Measurements from ENCODE around the gene MYO9A.

MYO9A gene

GRCh38 chr15:71932689-71933088 lies 185.3 kb downstream of the MYO9A start:
- no peaks in the 10 kb centered on the region for H3K9me3 ChIP-seq (ENCODE audit: insufficient read depth, low read length, severe bottlenecking)
- no peak for TF ChIP-seq CTCF (IDR thresholded peaks at IDR 0.05; ENCODE audit: borderline replicate concordance, extremely low read depth, low read length, poor library complexity, severe bottlenecking)
- TF ChIP-seq EZH2 (IDR thresholded peaks at IDR 0.05; ENCODE audit: borderline replicate concordance, low read depth, low read length, severe bottlenecking): no peak
- no peak overlapping the region for H3K4me3 ChIP-seq (ENCODE audit: low read depth in 1 of 2, low read length in 2 of 2)
- H3K4me1 ChIP-seq (ENCODE audit: insufficient read depth, low read length): no peaks in the 10 kb centered on the region
- no peak overlapping the region for H3K9ac ChIP-seq (ENCODE audit: low read depth, low read length)
- H3K4me2 ChIP-seq (ENCODE audit: insufficient read depth, low read length): no peak overlapping the region
- no peak overlapping the region for H3K27ac ChIP-seq (ENCODE audit: low read length)
- no peak for DNase-seq
- no peak overlapping the region for H2AFZ ChIP-seq (ENCODE audit: low read depth, low read length)
- peaks cover 10% of the 10 kb centered on the region; the same call in 1 of the 2 replicates for H3K36me3 ChIP-seq (ENCODE audit: insufficient read depth, low read length)
- ATAC-seq (ENCODE audit: insufficient read depth, low read depth): no peak
- H3K27me3 ChIP-seq (ENCODE audit: insufficient read depth, low read length, poor library complexity): no peaks in the 10 kb centered on the region
- no peaks in the 10 kb centered on the region for H4K20me1 ChIP-seq (ENCODE audit: insufficient read depth, low read length)
- no peaks in the 10 kb centered on the region for H3K79me2 ChIP-seq (ENCODE audit: insufficient read depth, low read length)

DNA sequence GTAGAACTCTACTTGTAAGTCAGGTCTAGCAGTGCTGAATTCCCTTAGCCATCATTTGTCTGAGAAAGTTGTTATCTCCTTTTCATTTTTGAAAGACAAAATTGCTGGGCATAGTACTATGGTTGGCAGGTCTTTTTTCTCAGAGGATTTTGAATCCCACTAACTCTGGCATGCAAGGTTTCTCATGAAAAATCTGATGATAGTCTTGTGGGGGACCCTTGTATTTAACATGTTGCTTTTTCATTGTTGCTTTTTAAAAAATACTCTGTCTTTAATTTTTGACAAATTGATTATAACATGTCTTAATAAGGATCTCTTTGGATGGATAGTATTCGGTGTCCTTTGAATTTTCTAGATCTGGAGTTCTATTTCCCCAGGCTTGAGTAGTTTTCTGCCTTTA lies 186.7 kb downstream of the MYO9A start:
- DNase-seq: no peak
- no peak overlapping the region for H3K4me3 ChIP-seq (ENCODE audit: low read depth in 1 of 2, low read length in 2 of 2)
- H3K27ac ChIP-seq (ENCODE audit: low read length): no peak overlapping the region
- H2AFZ ChIP-seq (ENCODE audit: low read depth, low read length): no peak overlapping the region
- ATAC-seq (ENCODE audit: insufficient read depth, low read depth): no peak
- no peaks in the 10 kb centered on the region for H3K27me3 ChIP-seq (ENCODE audit: insufficient read depth, low read length, poor library complexity)
- no peak overlapping the region for H3K4me2 ChIP-seq (ENCODE audit: insufficient read depth, low read length)
- H4K20me1 ChIP-seq (ENCODE audit: insufficient read depth, low read length): no peaks in the 10 kb centered on the region
- no peaks in the 10 kb centered on the region for H3K4me1 ChIP-seq (ENCODE audit: insufficient read depth, low read length)
- no peaks in the 10 kb centered on the region for H3K9me3 ChIP-seq (ENCODE audit: insufficient read depth, low read length, severe bottlenecking)
- H3K9ac ChIP-seq (ENCODE audit: low read depth, low read length): no peak overlapping the region
- H3K79me2 ChIP-seq (ENCODE audit: insufficient read depth, low read length): no peaks in the 10 kb centered on the region
- H3K36me3 ChIP-seq (ENCODE audit: insufficient read depth, low read length): peaks cover 10% of the 10 kb centered on the region; the same call in 1 of the 2 replicates
- TF ChIP-seq CTCF (IDR thresholded peaks at IDR 0.05; ENCODE audit: borderline replicate concordance, extremely low read depth, low read length, poor library complexity, severe bottlenecking): no peak
- no peak for TF ChIP-seq EZH2 (IDR thresholded peaks at IDR 0.05; ENCODE audit: borderline replicate concordance, low read depth, low read length, severe bottlenecking)

DNA sequence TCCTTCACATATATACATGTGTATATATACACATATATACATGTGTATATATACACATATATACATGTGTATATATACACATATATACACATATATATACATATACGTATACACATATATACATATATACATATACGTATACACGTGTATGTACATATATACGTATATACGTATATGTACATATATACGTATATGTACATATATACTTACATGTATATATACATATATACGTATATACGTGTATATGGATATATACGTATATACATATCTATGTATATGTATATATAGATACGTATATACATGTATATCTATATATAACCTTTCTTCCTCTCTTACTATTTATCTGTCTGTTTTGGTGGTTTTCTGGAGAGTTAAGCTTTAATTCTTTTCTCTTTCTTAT lies 192.8 kb downstream of the MYO9A start:
- H3K9me3 ChIP-seq (ENCODE audit: insufficient read depth, low read length, severe bottlenecking): no peaks in the 10 kb centered on the region
- H3K27ac ChIP-seq (ENCODE audit: low read length): no peak overlapping the region
- no peak for ATAC-seq (ENCODE audit: insufficient read depth, low read depth)
- H3K79me2 ChIP-seq (ENCODE audit: insufficient read depth, low read length): no peaks in the 10 kb centered on the region
- no peak for DNase-seq
- no peak overlapping the region for H3K9ac ChIP-seq (ENCODE audit: low read depth, low read length)
- H3K27me3 ChIP-seq (ENCODE audit: insufficient read depth, low read length, poor library complexity): no peaks in the 10 kb centered on the region
- no peak overlapping the region for H2AFZ ChIP-seq (ENCODE audit: low read depth, low read length)
- no peak overlapping the region for H3K4me3 ChIP-seq (ENCODE audit: low read depth in 1 of 2, low read length in 2 of 2)
- TF ChIP-seq EZH2 (IDR thresholded peaks at IDR 0.05; ENCODE audit: borderline replicate concordance, low read depth, low read length, severe bottlenecking) (no peak), CTCF (IDR thresholded peaks at IDR 0.05; ENCODE audit: borderline replicate concordance, extremely low read depth, low read length, poor library complexity, severe bottlenecking) (no peak)
- H3K4me2 ChIP-seq (ENCODE audit: insufficient read depth, low read length): no peak overlapping the region
- no peaks in the 10 kb centered on the region for H4K20me1 ChIP-seq (ENCODE audit: insufficient read depth, low read length)
- no peaks in the 10 kb centered on the region for H3K4me1 ChIP-seq (ENCODE audit: insufficient read depth, low read length)
- no peaks in the 10 kb centered on the region for H3K36me3 ChIP-seq (ENCODE audit: insufficient read depth, low read length)

GRCh38 chr15:71921191-71921590 lies 196.8 kb downstream of the MYO9A start:
- TF ChIP-seq EZH2 (IDR thresholded peaks at IDR 0.05; ENCODE audit: borderline replicate concordance, low read depth, low read length, severe bottlenecking): no peak
- TF ChIP-seq CTCF (IDR thresholded peaks at IDR 0.05; ENCODE audit: borderline replicate concordance, extremely low read depth, low read length, poor library complexity, severe bottlenecking): no peak
- Histone ChIP-seq H3K79me2 (ENCODE audit: insufficient read depth, low read length) (no peaks in the 10 kb centered on the region), H3K4me1 (ENCODE audit: insufficient read depth, low read length) (no peaks in the 10 kb centered on the region), H4K20me1 (ENCODE audit: insufficient read depth, low read length) (no peaks in the 10 kb centered on the region), H3K4me2 (ENCODE audit: insufficient read depth, low read length) (no peak overlapping the region), H3K9me3 (ENCODE audit: insufficient read depth, low read length, severe bottlenecking) (no peaks in the 10 kb centered on the region), H3K4me3 (ENCODE audit: low read depth in 1 of 2, low read length in 2 of 2) (no peak overlapping the region), H3K27ac (ENCODE audit: low read length) (no peak overlapping the region), H2AFZ (ENCODE audit: low read depth, low read length) (no peak overlapping the region), H3K36me3 (ENCODE audit: insufficient read depth, low read length) (no peaks in the 10 kb centered on the region), H3K27me3 (ENCODE audit: insufficient read depth, low read length, poor library complexity) (no peaks in the 10 kb centered on the region), H3K9ac (ENCODE audit: low read depth, low read length) (no peak overlapping the region)
- DNase-seq: no peak
- no peak for ATAC-seq (ENCODE audit: insufficient read depth, low read depth)
